ENCODE results near the gene SPOP.

SPOP gene

GRCh38 chr17:49612726-49613125, 65.2 kb downstream of the SPOP start:
- DNase-seq, result no peak

- DNase-seq, result no peak
These were observed 66.9 kb downstream of the SPOP start for GRCh38 chr17:49610883-49611584.

GRCh38 chr17:49604314-49604869, 73.5 kb downstream of the SPOP start:
- no peak for DNase-seq

- DNase-seq, result no peak
These were observed 74.2 kb downstream of the SPOP start for GRCh38 chr17:49603720-49604119.

GRCh38 chr17:49603238-49603637, 74.7 kb downstream of the SPOP start:
- no peak for DNase-seq

- no peak for DNase-seq
These were observed 75.1 kb downstream of the SPOP start for GRCh38 chr17:49602783-49603182.

GRCh38 chr17:49600949-49601348, 76.9 kb downstream of the SPOP start:
- no peak for DNase-seq

GRCh38 chr17:49598918-49599317, 79.0 kb downstream of the SPOP start:
- DNase-seq, result no peak

GRCh38 chr17:49597928-49598655, 79.8 kb downstream of the SPOP start:
- no peak for DNase-seq

GRCh38 chr17:49597436-49597835, 80.5 kb downstream of the SPOP start:
- DNase-seq, result no peak

GRCh38 chr17:49596613-49597244, 81.2 kb downstream of the SPOP start:
- no peak for DNase-seq

GRCh38 chr17:49595980-49596379, 81.9 kb downstream of the SPOP start:
- no peak for DNase-seq

- DNase-seq, result no peak
These were observed 82.6 kb downstream of the SPOP start for GRCh38 chr17:49595328-49595727.

- no peak for DNase-seq
These were observed 85.6 kb downstream of the SPOP start for GRCh38 chr17:49592263-49592662.

- DNase-seq, result no peak
These were observed 87.0 kb downstream of the SPOP start for GRCh38 chr17:49590874-49591273.

GRCh38 chr17:49589577-49589927, 88.3 kb downstream of the SPOP start:
- no peak for DNase-seq

- DNase-seq, result peak; percentile 13
These were observed 88.9 kb downstream of the SPOP start for GRCh38 chr17:49588726-49589576.

- DNase-seq, result no peak
These were observed 89.6 kb downstream of the SPOP start for GRCh38 chr17:49588312-49588711.

- DNase-seq, result no peak
These were observed 90.4 kb downstream of the SPOP start for GRCh38 chr17:49587366-49588073.

GRCh38 chr17:49585422-49586027, 92.4 kb downstream of the SPOP start:
- no peak for DNase-seq

- DNase-seq, result no peak
These were observed 94.0 kb downstream of the SPOP start for GRCh38 chr17:49583889-49584288.

- no peak for DNase-seq
These were observed 94.7 kb downstream of the SPOP start for GRCh38 chr17:49583226-49583625.

Measured in GOT3 (cell line).